ENCODE results near the gene GTF3A. TPM values are rescaled to one million over a fixed set of nuclear protein-coding genes. Genes with fewer than 3 reads are reported as not detected.

GTF3A gene
- total and polyA plus RNA-seq, 2 of the 4 experiments (the other 2 are of a cell fraction), result 74.1 to 116 TPM

GRCh38 chr13:27450921-27451471 is 26.6 kb downstream of the GTF3A start:
- H4K5ac ChIP-seq (ENCODE audit: low read depth, low read length), result peak overlapping the region; percentile 74
- H3K4me2 ChIP-seq (ENCODE audit: low read depth, low read length), result peak overlapping the region; percentile 71
- H3K9ac ChIP-seq (ENCODE audit: low read depth, low read length), result peak overlapping the region; percentile 85
- H2BK15ac ChIP-seq (ENCODE audit: low read depth, low read length), result no peak overlapping the region
- H3K4me3 ChIP-seq (ENCODE audit: insufficient read depth, low read depth, low read length), result peak overlapping the region; percentile 74
- no peak overlapping the region for H2BK120ac ChIP-seq (ENCODE audit: low read depth, low read length)
- H3K18ac ChIP-seq (ENCODE audit: low read depth, low read length), result no peak overlapping the region
- peaks cover 13 to 26% of the 10 kb centered on the region in 2 experiments for H3K79me1 ChIP-seq (ENCODE audit: low read depth in 1 of 2, low read length in 2 of 2)
- ATAC-seq (ENCODE audit: low read depth) (peak; percentile 19), DNase-seq (peak; percentile 47)
- peak overlapping the region; percentile 40 for H3K4ac ChIP-seq (ENCODE audit: low read depth, low read length)
- no peak overlapping the region for H2BK20ac ChIP-seq (ENCODE audit: low read depth, low read length)
- dilution Hi-C loops (cut with HindIII; ENCODE audit: low sequenced_read_pairs, unreplicated experiment), result no loop called here
- H3K4me1 ChIP-seq (ENCODE audit: control insufficient read depth, insufficient read depth, low read length), result peaks cover 7% of the 10 kb centered on the region
- TF ChIP-seq CEBPB (IDR thresholded peaks at IDR 0.05; ENCODE audit: low read depth, low read length), result no peak
- peak; percentile 65 for TF ChIP-seq MAFK (IDR thresholded peaks at IDR 0.05; ENCODE audit: low read depth, low read length)
- no peak for TF ChIP-seq RCOR1 (IDR thresholded peaks at IDR 0.05; ENCODE audit: insufficient replicate concordance, low read length)
- TF ChIP-seq NFE2L2 (IDR thresholded peaks at IDR 0.05; ENCODE audit: low read depth, low read length), result no peak
- H3K14ac ChIP-seq (replicated peaks; ENCODE audit: low read depth, low read length), result peak overlapping the region; percentile 66
- H3K56ac ChIP-seq (ENCODE audit: extremely low read depth, insufficient read depth, low read length), result no peak overlapping the region
- H2AFZ ChIP-seq (replicated peaks; ENCODE audit: low read length, poor library complexity), result peak overlapping the region; percentile 98
- peak overlapping the region; percentile 64 for H2BK5ac ChIP-seq (ENCODE audit: low read depth, low read length, poor library complexity, severe bottlenecking)
- peak overlapping the region; percentile 70 for H2AK9ac ChIP-seq (replicated peaks; ENCODE audit: low read depth, low read length, poor library complexity)
- no TSS peak for BruUV-seq (replicated peaks)
- no peaks in the 10 kb centered on the region for H3K36me3 ChIP-seq (ENCODE audit: control insufficient read depth, insufficient read depth, low read length)
- H4K91ac ChIP-seq (ENCODE audit: insufficient read depth, low read depth, low read length), result peak overlapping the region; percentile 40
- H3K23ac ChIP-seq (ENCODE audit: low read depth, low read length), result peak overlapping the region; percentile 48; the same call in 1 of the 2 replicates
- no peaks in the 10 kb centered on the region for H3K9me3 ChIP-seq (ENCODE audit: control insufficient read depth, insufficient read depth, low read length)
- POLR2A ChIA-PET (ENCODE audit: unreplicated experiment), result no interaction called here
- H3K27me3 ChIP-seq (ENCODE audit: control insufficient read depth, insufficient read depth, low read length), result no peaks in the 10 kb centered on the region
- in situ Hi-C loops (cut with MboI; ENCODE audit: low sequenced_read_pairs), result loop anchor here (10.0 kb wide), 1 partner anchor 64 kb away; no protein-coding TSS in a partner anchor
- no peaks in the 10 kb centered on the region for H4K20me1 ChIP-seq (ENCODE audit: insufficient read depth, low read length)
- H2AK5ac ChIP-seq (ENCODE audit: low read depth, low read length), result no peak overlapping the region
- H4K8ac ChIP-seq (ENCODE audit: low read depth in 2 of 2, low read length in 2 of 2), result peak overlapping the region; percentile 57 to 97; a peak in 3 of 4 replicates
- H3K9me1 ChIP-seq (ENCODE audit: insufficient read depth, low read length), result peaks cover 7% of the 10 kb centered on the region
- intact Hi-C loops (cut with micrococcal nuclease), result loop anchor here (1.0 kb wide), 2 partner anchors 25 to 375 kb away; no protein-coding TSS in a partner anchor
- WGBS, 2 experiments (ENCODE audit: extremely low coverage in 2 of 2, insufficient read length in 1 of 2), result 0% methylated on average over 5 of the region's 34 CpGs; no CpG with 5 or more reads in 1 of the 2 experiments
- H3K27ac ChIP-seq (ENCODE audit: insufficient read depth, low read length), result peak overlapping the region; percentile 46
- CTCF ChIA-PET, result interaction anchor here (1.0 kb wide), 1 partner anchor 25 kb away, joined by 3 read pairs; no protein-coding TSS in a partner anchor

All from IMR-90 (cell line).